ENCODE data around the gene TMCO4.

TMCO4 gene

GRCh38 chr1:19656780-19657466 is 142.8 kb downstream of the TMCO4 start:
- no peak for DNase-seq (ENCODE audit: low read depth in 3 of 3)

DNA sequence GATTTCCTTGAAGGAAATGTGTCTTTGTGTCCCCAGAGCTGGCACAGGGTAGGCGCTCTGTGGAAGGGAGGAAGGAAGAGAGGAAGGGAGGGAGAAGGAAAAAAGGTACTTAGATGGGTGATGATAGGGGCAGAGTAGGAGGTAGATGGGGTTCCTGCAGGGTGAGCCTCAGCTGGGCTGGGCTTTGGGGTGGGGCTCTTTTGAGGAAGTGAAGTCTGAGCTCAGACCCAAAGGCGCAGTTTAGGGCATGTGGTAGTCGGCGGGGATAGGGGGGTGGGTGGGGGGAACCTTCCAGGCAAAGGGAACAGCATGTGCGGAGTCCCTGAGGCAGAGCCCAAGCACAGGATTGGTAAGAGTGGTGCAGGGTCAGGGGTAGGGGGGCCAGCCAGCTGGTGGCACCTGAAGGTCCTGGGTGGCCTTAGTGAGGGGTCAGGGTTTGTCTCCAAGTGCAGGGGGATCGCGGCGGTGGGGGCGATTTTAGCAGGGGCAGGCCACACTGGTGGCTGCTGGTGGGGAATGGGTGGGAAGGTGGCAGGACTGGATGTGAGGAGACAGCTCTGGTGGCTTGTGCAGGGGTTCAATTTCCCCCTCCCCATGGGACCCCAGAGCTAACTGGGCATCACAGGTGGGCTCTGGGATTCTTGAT is 143.5 kb downstream of the TMCO4 start:
- no peak for DNase-seq (ENCODE audit: low read depth in 3 of 3)

- DNase-seq (ENCODE audit: low read depth in 3 of 3): no peak
These were observed 144.0 kb downstream of the TMCO4 start for GRCh38 chr1:19655718-19656080.

DNA sequence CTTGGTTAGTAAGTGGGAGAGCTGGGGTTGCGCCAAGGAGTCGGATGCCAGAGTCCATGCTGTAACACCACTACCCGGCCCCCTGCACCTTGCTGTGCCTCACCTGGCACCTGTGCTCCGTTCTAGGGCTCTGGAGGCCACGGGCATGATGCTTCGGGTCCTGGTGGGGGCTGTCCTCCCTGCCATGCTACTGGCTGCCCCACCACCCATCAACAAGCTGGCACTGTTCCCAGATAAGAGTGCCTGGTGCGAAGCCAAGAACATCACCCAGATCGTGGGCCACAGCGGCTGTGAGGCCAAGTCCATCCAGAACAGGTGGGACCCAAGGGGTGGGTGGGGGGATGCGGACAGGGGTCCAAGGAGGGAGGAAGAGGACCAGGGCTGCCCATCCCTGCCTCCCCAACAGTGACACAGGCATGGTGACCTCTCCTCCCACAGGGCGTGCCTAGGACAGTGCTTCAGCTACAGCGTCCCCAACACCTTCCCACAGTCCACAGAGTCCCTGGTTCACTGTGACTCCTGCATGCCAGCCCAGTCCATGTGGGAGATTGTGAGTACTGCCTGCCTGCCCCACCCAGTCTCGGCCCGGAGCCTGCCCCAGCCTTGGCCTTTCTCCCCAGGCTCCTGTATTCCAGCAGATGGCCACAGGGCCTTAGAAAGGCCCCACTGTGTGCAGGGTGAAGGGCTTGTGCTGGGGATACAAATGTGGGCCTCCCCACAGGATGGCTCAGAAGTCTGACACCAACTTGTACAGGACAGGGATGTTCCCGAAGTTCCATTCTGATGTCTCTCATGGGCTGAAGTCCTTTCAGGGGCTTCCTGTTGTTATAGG is 144.6 kb downstream of the TMCO4 start:
- no peak for DNase-seq (ENCODE audit: low read depth in 3 of 3)

GRCh38 chr1:19654386-19654785 is 145.3 kb downstream of the TMCO4 start:
- no peak for DNase-seq (ENCODE audit: low read depth in 3 of 3)

GRCh38 chr1:19651141-19651737 is 148.5 kb downstream of the TMCO4 start:
- DNase-seq (ENCODE audit: low read depth in 3 of 3): no peak

GRCh38 chr1:19650416-19651140 is 149.1 kb downstream of the TMCO4 start:
- DNase-seq (ENCODE audit: low read depth in 3 of 3): no peak

GRCh38 chr1:19648689-19649088 is 151.0 kb downstream of the TMCO4 start:
- no peak for DNase-seq (ENCODE audit: low read depth in 3 of 3)

GRCh38 chr1:19648239-19648638 is 151.5 kb downstream of the TMCO4 start:
- DNase-seq (ENCODE audit: low read depth in 3 of 3): no peak

- no peak for DNase-seq (ENCODE audit: low read depth in 3 of 3)
These were observed 152.1 kb downstream of the TMCO4 start for GRCh38 chr1:19647643-19648042.

GRCh38 chr1:19646377-19647319 is 153.1 kb downstream of the TMCO4 start:
- no peak for DNase-seq (ENCODE audit: low read depth in 3 of 3)

GRCh38 chr1:19645411-19646251 is 154.1 kb downstream of the TMCO4 start:
- DNase-seq (ENCODE audit: low read depth in 3 of 3): no peak

DNA sequence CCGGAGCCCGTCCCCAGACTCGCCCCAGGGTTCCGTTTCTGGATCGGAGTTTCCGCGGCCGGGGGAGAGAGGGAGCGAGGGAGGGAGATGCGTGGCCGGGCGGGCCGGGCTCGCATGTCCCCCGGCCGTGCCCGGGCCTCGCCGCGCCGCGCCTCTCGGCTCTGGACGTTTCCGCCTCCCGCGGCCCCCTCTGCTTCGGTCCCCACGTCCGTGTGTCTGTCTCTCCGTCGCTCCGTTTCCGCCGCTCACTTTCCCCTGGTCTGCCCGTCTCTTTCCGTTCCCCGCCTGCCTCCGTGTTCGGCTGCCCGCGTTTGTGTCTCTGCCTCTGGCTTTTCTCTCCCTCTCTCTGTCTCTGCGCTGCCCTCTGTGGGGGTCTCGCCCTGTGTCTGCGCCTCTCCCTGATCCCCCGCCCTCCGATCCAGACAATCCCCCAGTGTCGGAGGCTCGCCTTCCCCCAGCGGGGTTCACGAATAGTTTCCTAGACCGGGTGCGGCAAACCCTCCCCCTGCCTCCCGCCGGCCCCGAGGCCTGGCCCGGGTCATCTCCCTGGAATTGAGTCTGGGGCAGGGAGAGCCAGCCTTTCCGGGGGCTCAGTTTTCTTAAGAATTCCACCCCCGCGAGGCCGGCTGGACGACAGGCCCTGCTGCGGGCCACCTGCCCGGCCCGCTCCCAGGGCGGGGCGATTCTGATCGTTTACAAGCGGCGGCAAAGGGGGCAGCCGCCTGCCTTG is 154.9 kb downstream of the TMCO4 start:
- peak in 2 of 3 donors; percentile 24 to 37 for DNase-seq (ENCODE audit: low read depth in 3 of 3)

GRCh38 chr1:19644395-19644680 is 155.4 kb downstream of the TMCO4 start:
- no peak for DNase-seq (ENCODE audit: low read depth in 3 of 3)

- DNase-seq (ENCODE audit: low read depth in 3 of 3): peak in 2 of 3 donors; percentile 37 to 68
These were observed 155.9 kb downstream of the TMCO4 start, which contains the start of gene NBL1 for GRCh38 chr1:19643602-19644394. TSS of gene NBL1 (plus strand) at chr1:19644311. CDS start at chr1:19655031, 10,720 bp downstream.

- DNase-seq (ENCODE audit: low read depth in 3 of 3): no peak
These were observed 156.6 kb downstream of the TMCO4 start for GRCh38 chr1:19643121-19643520.

- no peak for DNase-seq (ENCODE audit: low read depth in 3 of 3)
These were observed 159.1 kb downstream of the TMCO4 start for GRCh38 chr1:19640363-19641316.

Data from stimulated activated CD4-positive, alpha-beta T cell treated with anti-CD3 and anti-CD28 coated beads, TNF-alpha, amount 100 ng/mL, for 48 hours (primary cell).